Tibial nerve (tissue), 4 donors: ENCODE data around the gene DAP.

Source experiments
- EP300 ChIP-seq, 2 donors: sonication (generic); formaldehyde crosslinking; IDR thresholded peaks; one replicate each; pipeline ENCODE4 v1.6.1; 2017; ENCODE audit warnings: antibody characterized with exemption in 2 of 2, mild to moderate bottlenecking in 1 of 2
- POLR2A ChIP-seq, 2 donors: fragments of 450-650 bp; IDR thresholded peaks; one replicate each; pipeline ENCODE4 v1.6.1; 2017; ENCODE audit warnings: antibody characterized with exemption in 2 of 2, mild to moderate bottlenecking in 2 of 2, moderate library complexity in 2 of 2
- TF ChIP-seq, protein P1 (sequence below), 5 experiments: fragments of 200-600 bp in 3 of 5; fragments of 450-650 bp in 2 of 5; sonication (generic) in 3 of 5; IDR thresholded peaks; one replicate each; pipeline ENCODE4 v1.5.1; 2016 to 2019; ENCODE audit warnings: antibody characterized with exemption in 5 of 5, mild to moderate bottlenecking in 3 of 5, moderate library complexity in 2 of 5

DNA sequence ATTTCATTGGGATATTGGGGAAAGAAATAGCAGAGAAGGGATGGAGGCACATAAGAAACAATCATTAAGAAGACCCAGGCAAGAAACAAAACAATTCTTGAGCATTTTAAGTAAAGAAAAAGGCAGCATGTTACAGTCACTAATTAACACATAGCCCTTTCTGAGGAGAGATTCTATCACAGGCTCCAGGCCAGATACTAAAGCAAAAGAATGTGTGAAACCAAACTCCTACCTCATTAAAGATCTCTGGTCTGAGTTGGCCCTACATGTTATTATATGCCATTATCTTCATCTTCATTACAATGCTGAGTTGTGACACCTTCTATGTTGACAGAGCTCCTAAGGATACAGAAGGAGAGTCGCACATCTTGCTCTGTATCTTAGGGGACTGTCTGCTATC is 37.5 kb downstream of the DAP start:
- TF ChIP-seq, protein P1, sequence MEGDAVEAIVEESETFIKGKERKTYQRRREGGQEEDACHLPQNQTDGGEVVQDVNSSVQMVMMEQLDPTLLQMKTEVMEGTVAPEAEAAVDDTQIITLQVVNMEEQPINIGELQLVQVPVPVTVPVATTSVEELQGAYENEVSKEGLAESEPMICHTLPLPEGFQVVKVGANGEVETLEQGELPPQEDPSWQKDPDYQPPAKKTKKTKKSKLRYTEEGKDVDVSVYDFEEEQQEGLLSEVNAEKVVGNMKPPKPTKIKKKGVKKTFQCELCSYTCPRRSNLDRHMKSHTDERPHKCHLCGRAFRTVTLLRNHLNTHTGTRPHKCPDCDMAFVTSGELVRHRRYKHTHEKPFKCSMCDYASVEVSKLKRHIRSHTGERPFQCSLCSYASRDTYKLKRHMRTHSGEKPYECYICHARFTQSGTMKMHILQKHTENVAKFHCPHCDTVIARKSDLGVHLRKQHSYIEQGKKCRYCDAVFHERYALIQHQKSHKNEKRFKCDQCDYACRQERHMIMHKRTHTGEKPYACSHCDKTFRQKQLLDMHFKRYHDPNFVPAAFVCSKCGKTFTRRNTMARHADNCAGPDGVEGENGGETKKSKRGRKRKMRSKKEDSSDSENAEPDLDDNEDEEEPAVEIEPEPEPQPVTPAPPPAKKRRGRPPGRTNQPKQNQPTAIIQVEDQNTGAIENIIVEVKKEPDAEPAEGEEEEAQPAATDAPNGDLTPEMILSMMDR (IDR thresholded peaks at IDR 0.05): no peak
- TF ChIP-seq POLR2A (IDR thresholded peaks at IDR 0.05): no peak
- TF ChIP-seq EP300 (IDR thresholded peaks at IDR 0.05): no peak
